HG03045 (cell line): ENCODE results near the gene ZYX.

ENCODE experiments used
- ATAC-seq: cut with Tn5 transposase; IDR thresholded peaks from one replicate; pipeline ENCODE4 v1.9.1; 2021; ENCODE audit warnings: mild to moderate bottlenecking, moderate library complexity; ENCODE audit not compliant: unreplicated experiment

Gene ZYX

GRCh38 chr7:143380646-143381426 lies at the start of gene ZYX:
TSS of gene ZYX (plus strand) at chr7:143381345. CDS start at chr7:143381572, 227 bp downstream.
- peak; percentile 82 for ATAC-seq

- no peak for ATAC-seq
Observed at GRCh38 chr7:143334244-143334643, 46.9 kb upstream of the ZYX start.

GRCh38 chr7:143337216-143337615 lies 43.9 kb upstream of the ZYX start:
- ATAC-seq, result no peak

GRCh38 chr7:143341842-143342241 lies 39.3 kb upstream of the ZYX start:
- no peak for ATAC-seq

- no peak for ATAC-seq
Observed at GRCh38 chr7:143343596-143343995, 37.5 kb upstream of the ZYX start.

- ATAC-seq, result peak; percentile 67
Observed at GRCh38 chr7:143345428-143345900, 35.7 kb upstream of the ZYX start.

GRCh38 chr7:143346018-143346417 lies 35.1 kb upstream of the ZYX start:
- no peak for ATAC-seq

- ATAC-seq, result no peak
Observed at GRCh38 chr7:143347950-143348349, 33.2 kb upstream of the ZYX start.

GRCh38 chr7:143351060-143351459 lies 30.1 kb upstream of the ZYX start:
- ATAC-seq, result no peak

GRCh38 chr7:143351574-143351973 lies 29.6 kb upstream of the ZYX start:
- ATAC-seq, result no peak

GRCh38 chr7:143352531-143353002 lies 28.6 kb upstream of the ZYX start:
- ATAC-seq, result no peak

GRCh38 chr7:143354376-143354775 lies 26.8 kb upstream of the ZYX start:
- ATAC-seq, result no peak

- ATAC-seq, result no peak
Observed at GRCh38 chr7:143354965-143355364, 26.2 kb upstream of the ZYX start.

GRCh38 chr7:143355450-143356385 lies 25.4 kb upstream of the ZYX start:
- ATAC-seq, result no peak

GRCh38 chr7:143356414-143357050 lies 24.6 kb upstream of the ZYX start:
- no peak for ATAC-seq

- no peak for ATAC-seq
Observed at GRCh38 chr7:143358626-143359025, 22.5 kb upstream of the ZYX start.

GRCh38 chr7:143359771-143360353 lies 21.3 kb upstream of the ZYX start:
- no peak for ATAC-seq

- ATAC-seq, result no peak
Observed at GRCh38 chr7:143360788-143361551, 20.2 kb upstream of the ZYX start.

GRCh38 chr7:143361552-143362130 lies 19.5 kb upstream of the ZYX start:
- no peak for ATAC-seq
